NCI-H146 treated with DMSO at 0.1 percent for 48 hours (cell line): ENCODE measurements around the gene SMCHD1.
"Not testable (repeated sequence)": the region's sequence is repeated elsewhere in the genome, so short reads cannot be mapped to it uniquely, and the experiment has no call there.

Source experiments
- DNase-seq: peaks from one replicate; lab custom pipeline; 2025; ENCODE audit not compliant: unreplicated experiment; lab: John Stamatoyannopoulos, UW

The SMCHD1 gene

DNA sequence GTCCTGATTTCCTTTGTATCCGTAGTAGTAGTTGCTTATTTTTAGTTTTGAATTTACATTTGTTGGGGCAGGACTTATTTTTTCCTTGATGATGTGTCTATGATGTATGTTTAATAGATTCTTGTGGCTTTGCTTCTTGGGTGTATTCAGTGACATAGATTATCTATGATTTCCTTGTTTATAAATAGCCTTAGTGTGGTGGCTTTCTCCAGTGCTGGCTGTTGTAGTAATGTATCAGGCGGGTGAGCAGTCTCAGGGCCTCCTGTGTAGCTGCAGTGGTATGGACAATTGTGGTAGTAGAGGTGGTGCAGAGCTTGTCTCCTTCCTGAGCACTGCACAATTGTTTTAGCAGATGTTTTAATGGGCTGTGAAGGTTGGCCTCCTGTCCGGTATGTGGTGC, 60.5 kb downstream of the SMCHD1 start:
- no peak for DNase-seq

DNA sequence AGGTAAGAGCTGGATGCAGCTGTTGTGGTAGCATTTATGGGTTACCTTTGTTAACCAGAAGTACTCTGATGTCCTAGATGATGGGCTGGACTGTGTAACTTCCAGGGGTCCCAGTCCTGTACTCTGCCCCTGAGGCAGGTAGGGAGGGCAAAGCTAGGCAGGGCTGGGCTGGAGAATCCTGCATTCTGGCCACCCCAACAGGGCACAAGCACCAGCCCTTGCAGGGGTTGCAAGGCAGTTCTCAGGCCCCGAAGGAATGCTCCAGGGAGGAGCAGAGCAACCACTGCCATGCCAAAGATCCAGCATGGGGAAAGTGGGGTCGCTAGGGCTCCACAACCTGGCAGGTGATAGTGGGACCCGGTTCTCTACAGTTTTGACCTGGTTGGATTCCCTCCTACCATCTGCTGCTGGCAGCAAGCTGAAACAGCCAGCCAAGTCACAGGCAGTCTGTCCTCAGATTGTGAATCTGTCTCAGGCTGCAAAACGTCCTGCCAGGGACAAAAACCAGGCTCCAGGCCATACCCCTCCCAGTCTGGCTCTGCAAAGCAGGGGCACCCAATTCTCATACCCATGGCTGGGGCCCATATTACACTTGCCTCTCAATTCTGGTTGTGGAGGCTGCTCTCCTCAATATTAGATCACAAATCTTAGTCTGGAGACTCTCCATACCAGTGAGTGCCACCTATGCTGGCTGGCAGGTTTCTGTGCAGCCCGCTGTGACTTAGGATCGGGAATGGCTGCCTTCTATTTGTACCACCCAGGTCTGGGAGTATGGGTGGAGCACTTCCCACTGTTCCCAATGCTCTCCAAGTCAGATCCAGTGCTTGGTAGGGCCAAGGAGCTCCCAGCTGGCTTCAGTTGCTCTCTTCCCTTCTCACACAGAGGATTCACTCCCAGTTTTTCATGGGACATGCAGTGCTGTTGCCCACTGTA, 61.1 kb downstream of the SMCHD1 start:
- no peak for DNase-seq

GRCh38 chr18:2717407-2717806, 61.9 kb downstream of the SMCHD1 start:
- DNase-seq = no peak

GRCh38 chr18:2719040-2719439, 63.5 kb downstream of the SMCHD1 start:
- no peak for DNase-seq

GRCh38 chr18:2723207-2723606, 67.7 kb downstream of the SMCHD1 start:
- no peak for DNase-seq

- DNase-seq = no peak
Observed at GRCh38 chr18:2729757-2730156, 74.2 kb downstream of the SMCHD1 start.

DNA sequence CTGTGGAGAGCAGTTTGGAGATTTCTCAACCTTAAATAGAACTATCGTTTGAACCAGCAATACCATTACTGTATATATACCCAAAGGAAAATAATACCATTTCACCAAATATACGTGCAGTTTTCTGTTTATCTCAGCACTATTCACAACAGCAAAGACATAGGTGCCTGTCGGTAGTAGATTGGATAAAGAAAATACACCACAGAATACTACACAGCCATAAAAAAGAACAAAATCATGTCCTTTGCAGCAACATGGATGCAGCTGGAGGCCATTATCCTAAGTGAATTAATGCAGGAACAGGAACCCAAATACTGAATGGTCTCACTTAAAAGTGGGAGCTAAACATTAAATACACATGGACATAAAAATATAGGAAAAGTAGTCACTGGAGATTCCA, 81.3 kb downstream of the SMCHD1 start:
- no peak for DNase-seq

DNA sequence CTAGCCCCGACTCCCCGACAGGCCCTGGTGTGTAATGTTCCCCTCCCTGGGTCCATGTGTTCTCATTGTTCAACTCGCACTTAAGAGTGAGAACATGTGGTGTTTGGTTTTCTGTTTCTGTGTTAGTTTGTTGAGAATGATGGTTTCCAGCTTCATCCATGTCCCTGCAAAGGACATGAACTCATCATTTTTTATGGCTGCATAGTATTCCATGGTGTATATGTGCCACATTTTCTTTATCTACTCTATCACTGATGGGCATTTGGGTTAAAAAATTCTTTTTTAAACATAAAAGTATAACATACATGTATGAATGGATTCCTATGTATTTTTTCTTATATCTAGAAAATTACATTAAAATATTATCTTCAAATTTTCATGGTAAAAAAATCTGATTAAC, 84.6 kb downstream of the SMCHD1 start:
- not testable (repeated sequence) for DNase-seq

GRCh38 chr18:2746274-2746673, 90.7 kb downstream of the SMCHD1 start:
- no peak for DNase-seq

GRCh38 chr18:2758309-2758708, 102.8 kb downstream of the SMCHD1 start:
- DNase-seq = no peak

DNA sequence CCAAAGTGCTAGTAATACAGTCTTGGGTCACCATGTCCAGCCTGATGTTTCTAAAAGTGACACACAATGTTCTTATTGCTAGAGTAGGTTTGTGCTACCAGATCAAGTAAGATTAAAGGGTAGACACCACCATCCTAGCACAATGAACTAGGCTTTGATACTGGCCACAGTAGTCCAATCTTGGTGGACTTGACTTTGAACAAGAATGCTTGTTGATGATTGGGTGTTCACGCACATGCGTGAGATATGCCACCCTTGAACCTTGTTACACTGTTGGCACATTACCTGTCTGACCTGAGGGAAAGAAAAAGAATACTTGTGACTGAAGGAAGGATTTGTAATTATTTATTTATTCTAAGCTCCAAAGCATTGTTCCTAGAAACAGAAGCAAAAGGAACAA, 119.1 kb downstream of the SMCHD1 start:
- DNase-seq = no peak

DNA sequence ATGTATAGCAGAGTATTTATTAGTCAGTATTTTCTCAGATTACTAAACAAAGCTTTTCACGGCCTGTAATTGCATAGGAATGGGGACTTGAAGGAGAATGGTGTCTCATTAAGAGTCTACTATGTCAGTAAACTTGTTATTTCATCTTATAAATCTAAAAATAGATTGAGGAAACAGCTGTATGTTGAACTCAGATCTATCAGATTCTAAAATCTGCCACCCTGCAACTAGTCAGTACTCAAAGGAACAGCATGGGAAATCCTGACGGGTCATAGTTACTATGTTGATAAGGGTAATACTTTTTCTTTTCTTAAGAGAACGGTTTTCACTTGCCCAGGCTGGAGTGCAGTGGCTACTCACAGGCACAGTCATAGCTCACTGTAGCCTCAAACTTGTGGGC, 121.1 kb downstream of the SMCHD1 start:
- no peak for DNase-seq

DNA sequence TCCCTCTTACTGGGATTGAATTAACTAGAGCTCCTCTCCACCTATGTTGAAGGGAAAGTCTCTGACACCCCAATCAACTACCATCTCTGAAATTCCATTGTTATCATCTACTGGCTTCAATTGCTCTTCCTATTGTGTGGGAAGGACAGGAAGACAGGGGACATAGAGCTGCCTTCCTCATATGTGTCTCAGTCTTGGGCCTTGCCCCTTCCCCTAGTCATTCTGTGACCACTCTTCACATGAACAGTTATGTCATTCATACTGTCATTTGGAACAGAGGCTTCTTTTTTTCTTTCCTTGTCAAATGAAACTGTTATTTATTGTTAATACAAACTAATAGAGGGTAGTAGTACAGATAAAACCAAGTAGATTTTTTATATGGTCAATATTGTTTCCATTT, 121.7 kb downstream of the SMCHD1 start:
- no peak for DNase-seq

DNA sequence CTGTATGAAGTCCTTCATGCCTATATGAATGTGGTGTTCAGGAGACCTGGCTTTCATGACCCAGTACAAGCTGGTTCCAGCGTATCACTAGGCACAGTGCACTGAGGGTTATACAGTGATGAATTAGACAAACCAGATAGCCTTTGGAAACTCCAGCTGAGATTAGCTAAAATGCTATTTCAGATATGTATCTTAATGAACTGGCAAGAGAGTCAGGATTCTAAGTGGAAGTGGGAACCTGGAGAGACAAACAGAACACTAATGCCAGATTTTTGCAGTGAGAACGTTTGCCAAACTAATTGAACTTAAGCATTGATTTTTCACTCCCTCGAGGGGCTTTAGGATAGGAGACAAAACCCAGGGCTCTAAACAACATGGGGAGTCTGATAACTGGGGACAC, 125.2 kb downstream of the SMCHD1 start:
- no peak for DNase-seq

- no peak for DNase-seq
Observed at GRCh38 chr18:2787225-2787624, 131.7 kb downstream of the SMCHD1 start.

DNA sequence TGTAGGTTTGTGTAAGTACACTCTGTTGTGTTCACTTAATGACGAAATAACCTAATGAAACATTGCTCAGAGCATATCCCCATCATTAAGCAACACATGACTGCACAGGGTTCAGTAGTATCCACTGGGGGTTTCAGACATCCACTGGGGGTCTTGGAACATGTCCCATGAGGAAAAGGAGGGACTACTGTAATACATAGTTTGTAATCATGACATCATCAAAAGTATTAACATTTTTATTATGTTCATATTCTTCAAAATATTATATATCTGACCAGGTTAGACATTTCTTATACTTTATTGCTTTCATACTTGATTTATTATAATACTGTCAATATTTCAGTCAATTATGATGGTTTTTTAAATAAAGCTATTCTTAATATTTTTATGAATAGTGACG, 136.9 kb downstream of the SMCHD1 start:
- DNase-seq = no peak

- no peak for DNase-seq
Observed at GRCh38 chr18:2794159-2794558, 138.6 kb downstream of the SMCHD1 start.

- no peak for DNase-seq
Observed at GRCh38 chr18:2797951-2798350, 142.4 kb downstream of the SMCHD1 start.

DNA sequence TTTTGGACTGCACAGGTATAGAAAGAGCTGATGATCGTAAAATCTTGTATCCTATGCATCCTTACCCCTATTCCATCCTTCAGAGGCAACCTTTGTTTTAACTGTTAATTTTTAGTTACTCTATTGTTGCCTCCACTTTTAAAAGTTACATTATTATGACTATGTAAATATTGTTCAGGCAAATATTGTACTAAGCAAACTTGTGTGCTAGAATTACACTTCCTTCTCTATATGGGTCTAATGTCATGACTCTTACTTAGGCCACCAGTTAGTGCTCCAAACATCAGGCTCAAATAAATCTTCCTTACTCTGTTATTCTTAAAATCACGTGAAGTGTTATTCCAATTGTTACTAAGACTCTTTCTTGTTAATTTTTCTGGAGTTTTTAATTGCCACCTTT, 143.8 kb downstream of the SMCHD1 start:
- DNase-seq = no peak

DNA sequence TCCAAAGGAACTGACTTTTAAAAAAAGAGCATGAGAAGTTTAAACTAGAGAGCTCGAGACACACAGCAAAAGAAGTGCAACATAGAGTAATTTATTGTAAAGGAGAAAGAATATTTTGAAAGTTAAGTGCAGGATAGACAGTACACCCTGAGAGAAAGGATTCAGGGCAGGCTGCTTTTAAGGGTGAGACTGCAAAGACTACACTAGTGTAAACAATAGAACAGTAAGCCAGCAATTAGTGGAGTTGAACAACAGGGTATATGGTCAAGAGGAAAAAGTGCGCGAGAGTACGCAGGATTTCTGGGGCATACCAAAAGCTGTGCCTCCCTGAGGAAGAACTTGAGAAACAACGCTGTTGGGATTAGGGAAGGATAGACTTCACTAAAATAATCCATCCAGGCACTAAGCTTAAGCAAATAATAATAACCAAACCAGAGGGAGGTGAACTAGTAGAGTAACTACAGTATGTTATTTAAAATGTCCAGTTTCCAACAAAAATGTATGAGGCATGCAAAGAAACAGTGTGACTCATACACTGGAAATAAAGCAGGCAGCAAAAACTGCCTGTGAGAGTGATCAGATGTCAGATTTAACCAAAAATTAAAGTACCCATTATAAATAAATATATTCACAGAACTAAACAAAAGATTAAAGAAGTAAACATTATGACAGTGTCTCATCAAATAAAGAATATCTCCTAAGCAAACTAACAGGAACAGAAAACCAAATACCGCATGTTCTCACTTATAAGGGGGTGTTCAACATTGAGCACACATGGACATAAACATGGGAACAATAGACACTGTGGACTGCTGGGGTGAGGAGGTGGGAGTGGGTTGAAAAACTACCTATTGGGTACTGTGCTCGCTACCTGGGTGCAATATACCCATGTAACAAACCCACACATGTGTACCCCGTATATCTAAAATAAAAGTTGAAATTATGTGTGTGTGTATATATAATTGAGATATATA, 150.7 kb downstream of the SMCHD1 start:
- no peak for DNase-seq

GRCh38 chr18:2808640-2809039, 153.1 kb downstream of the SMCHD1 start:
- DNase-seq = not testable (repeated sequence)

DNA sequence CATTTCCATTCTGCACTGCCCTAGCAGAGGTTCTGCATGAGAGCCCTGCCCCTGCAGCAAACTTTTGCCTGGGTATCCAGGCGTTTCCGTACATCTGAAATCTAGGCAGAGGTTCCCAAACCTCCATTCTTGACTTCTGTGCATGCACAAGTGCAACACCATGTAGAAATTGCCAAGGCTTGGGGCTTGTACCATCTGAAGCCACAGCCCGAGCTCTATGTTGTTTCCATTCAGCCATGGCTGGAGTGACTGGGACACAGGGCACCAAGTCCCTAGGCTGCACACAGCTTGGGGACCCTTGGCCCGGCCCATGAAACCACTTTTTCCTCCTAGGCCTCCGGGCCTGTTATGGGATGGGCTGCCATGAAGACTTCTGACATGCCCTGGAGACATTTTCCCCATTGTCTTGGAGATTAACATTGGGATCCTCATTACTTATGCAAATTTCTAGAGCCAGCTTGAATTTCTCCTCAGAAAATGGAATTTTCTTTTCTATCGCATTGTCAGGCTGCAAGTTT, 154.2 kb downstream of the SMCHD1 start:
- not testable (repeated sequence) for DNase-seq
